GM23338 (cell line): ENCODE results near the gene FARP1. TPM values are rescaled to one million over a fixed set of nuclear protein-coding genes. Genes with fewer than 3 reads are reported as not detected.

ENCODE experiments used
- ATAC-seq: fragments of 200-7000 bp; cut with Tn5 transposase; 3 replicates; pipeline ENCODE4 v1.9.1; 2020
- DNase-seq: peaks from one replicate; pipeline ENCODE4 v3.0.0-alpha.2; 2015; ENCODE audit warnings: low spot score
- H2AFZ ChIP-seq: fragments of 200-600 bp; sonication (generic); 2 replicates; pipeline ENCODE4 v1.8.0; 2016; ENCODE audit warnings: antibody characterized with exemption, mild to moderate bottlenecking, moderate library complexity
- H3F3A ChIP-seq: fragments of 200-600 bp; sonication (generic); replicated peaks from 2 replicates; pipeline ENCODE4 v1.8.0; 2017; ENCODE audit warnings: antibody characterized with exemption, mixed run types, low read depth
- H3K27ac ChIP-seq: fragments of 200-600 bp; sonication (generic); 2 replicates; pipeline ENCODE4 v1.6.1; 2016; ENCODE audit warnings: low read depth
- H3K27me3 ChIP-seq: fragments of 200-600 bp; sonication (generic); 2 replicates; pipeline ENCODE4 v1.8.0; 2016; ENCODE audit warnings: mild to moderate bottlenecking, mixed run types, moderate library complexity; ENCODE audit not compliant: insufficient read depth
- H3K36me3 ChIP-seq: fragments of 200-600 bp; sonication (generic); 2 replicates; pipeline ENCODE4 v1.8.0; 2016; ENCODE audit warnings: mild to moderate bottlenecking; ENCODE audit not compliant: insufficient read depth
- H3K4me1 ChIP-seq: fragments of 200-600 bp; sonication (generic); 2 replicates; pipeline ENCODE4 v1.8.0; 2016; ENCODE audit warnings: mild to moderate bottlenecking, moderate library complexity; ENCODE audit not compliant: insufficient read depth
- H3K4me2 ChIP-seq: fragments of 200-600 bp; sonication (generic); 2 replicates; pipeline ENCODE4 v1.7.1; 2017; ENCODE audit warnings: mixed run types
- H3K4me3 ChIP-seq: fragments of 200-600 bp; sonication (generic); 2 replicates; pipeline ENCODE4 v1.6.1; 2016; ENCODE audit warnings: mixed run types
- H3K79me2 ChIP-seq: fragments of 200-600 bp; sonication (generic); replicated peaks from 2 replicates; pipeline ENCODE4 v1.8.0; 2017; ENCODE audit warnings: mild to moderate bottlenecking; ENCODE audit not compliant: insufficient read depth
- H3K9me2 ChIP-seq: fragments of 200-600 bp; sonication (generic); 2 replicates; pipeline ENCODE4 v1.8.0; 2017; ENCODE audit not compliant: insufficient read depth
- H4K20me1 ChIP-seq: fragments of 200-600 bp; sonication (generic); replicated peaks from 2 replicates; pipeline ENCODE4 v1.8.0; 2017; ENCODE audit warnings: mild to moderate bottlenecking; ENCODE audit not compliant: insufficient read depth
- H3K27ac Mint-ChIP-seq: 2 replicates; pipeline ENCODE4 v1.8.0; 2020; ENCODE audit warnings: inconsistent platforms, mild to moderate bottlenecking, moderate library complexity, mixed read lengths
- H3K27me3 Mint-ChIP-seq: 3 replicates; pipeline ENCODE4 v1.8.0; 2022; ENCODE audit warnings: low read depth, mild to moderate bottlenecking, moderate library complexity, mixed read lengths, inconsistent platforms; ENCODE audit not compliant: insufficient read depth, poor library complexity
- H3K36me3 Mint-ChIP-seq: 3 replicates; pipeline ENCODE4 v1.8.0; 2021; ENCODE audit warnings: low read depth, mild to moderate bottlenecking, inconsistent platforms, moderate library complexity, mixed read lengths
- H3K4me1 Mint-ChIP-seq: 3 replicates; pipeline ENCODE4 v1.8.0; 2020; ENCODE audit warnings: mild to moderate bottlenecking, inconsistent platforms, mixed read lengths
- H3K4me3 Mint-ChIP-seq: 3 replicates; pipeline ENCODE4 v1.8.0; 2021; ENCODE audit warnings: moderate library complexity, mild to moderate bottlenecking, inconsistent platforms, mixed read lengths
- H3K9me3 Mint-ChIP-seq: 3 replicates; pipeline ENCODE4 v1.8.0; 2020; ENCODE audit warnings: moderate library complexity, mild to moderate bottlenecking, inconsistent platforms, mixed read lengths
- CREB1 ChIP-seq: fragments of 250-450 bp; sonication (Bioruptor Pico); IDR thresholded peaks from 2 replicates; pipeline ENCODE4 v1.5.0; 2020; ENCODE audit warnings: low read depth, mild to moderate bottlenecking, moderate library complexity
- EZH2 ChIP-seq: fragments of 200-600 bp; sonication (generic); IDR thresholded peaks from one replicate; pipeline ENCODE4 v1.8.0; 2017; ENCODE audit warnings: antibody characterized with exemption, mild to moderate bottlenecking, low read depth; ENCODE audit not compliant: unreplicated experiment
- EZH2phosphoT487 ChIP-seq: fragments of 200-600 bp; sonication (generic); IDR thresholded peaks from one replicate; pipeline ENCODE4 v1.8.1; 2018; ENCODE audit warnings: antibody characterized with exemption; ENCODE audit not compliant: unreplicated experiment
- JUNB ChIP-seq: IDR thresholded peaks from one replicate; pipeline ENCODE4 v1.6.1; 2016; ENCODE audit warnings: antibody characterized with exemption; ENCODE audit not compliant: unreplicated experiment
- NANOG ChIP-seq: IDR thresholded peaks from 2 replicates; pipeline ENCODE4 v1.6.1; 2016; ENCODE audit warnings: antibody characterized with exemption, borderline replicate concordance
- POLR2AphosphoS5 ChIP-seq: IDR thresholded peaks from 2 replicates; pipeline ENCODE4 v1.6.1; 2016; ENCODE audit warnings: antibody characterized with exemption, low read depth
- STAT1 ChIP-seq: IDR thresholded peaks from one replicate; pipeline ENCODE4 v1.6.1; 2016; ENCODE audit warnings: antibody characterized with exemption; ENCODE audit not compliant: unreplicated experiment
- ZNF114 ChIP-seq: fragments of 250-450 bp; sonication (Bioruptor Pico); IDR thresholded peaks from 2 replicates; pipeline ENCODE4 v1.5.0; 2020; ENCODE audit warnings: mild to moderate bottlenecking, moderate library complexity
- ZNF331 ChIP-seq: fragments of 250-450 bp; sonication (Bioruptor Pico); IDR thresholded peaks from 2 replicates; pipeline ENCODE4 v1.5.0; 2020; ENCODE audit warnings: low read depth, mild to moderate bottlenecking, moderate library complexity
- polyA plus RNA-seq: library from polyadenylated mRNA; unstranded; fragments of >200 nt; fragmentation: Nextera tagmentation; extraction: Ambion mirVana; gene quantifications from 2 replicates; pipeline ENCODE4 v1.2.1, GENCODE V29; 2016
- total RNA-seq: library from RNA; depleted of rRNA; stranded (reverse); fragments of >200 nt; shearing (Covaris generic); gene quantifications from 2 replicates; pipeline ENCODE4 v1.2.3, GENCODE V29; 2014
- TF ChIP-seq, protein P1 (sequence below), 2 experiments: fragments of 200-600 bp in 1 of 2; sonication (generic) in 1 of 2; conservative IDR thresholded peaks; 2 replicates each; pipeline versions ENCODE4 v1.5.1 to v1.6.1; 2016 to 2017; ENCODE audit warnings: antibody characterized with exemption in 2 of 2, low read depth in 2 of 2, mild to moderate bottlenecking in 2 of 2, moderate library complexity in 1 of 2
- TF ChIP-seq, protein P2 (sequence below): IDR thresholded peaks from one replicate; pipeline ENCODE4 v1.6.1; 2018; ENCODE audit warnings: antibody characterized with exemption; ENCODE audit not compliant: unreplicated experiment
- TF ChIP-seq, protein P3 (sequence below): fragments of 250-450 bp; sonication (Bioruptor Pico); IDR thresholded peaks from 2 replicates; pipeline ENCODE4 v1.5.0; 2020; ENCODE audit warnings: mild to moderate bottlenecking, moderate library complexity
- TF ChIP-seq, protein P4 (sequence below): IDR thresholded peaks from 2 replicates; pipeline ENCODE4 v1.6.1; 2016; ENCODE audit warnings: antibody characterized with exemption

The FARP1 gene
- total and polyA plus RNA-seq, 2 experiments from 2014 or later = 53.6 to 82.5 TPM

DNA sequence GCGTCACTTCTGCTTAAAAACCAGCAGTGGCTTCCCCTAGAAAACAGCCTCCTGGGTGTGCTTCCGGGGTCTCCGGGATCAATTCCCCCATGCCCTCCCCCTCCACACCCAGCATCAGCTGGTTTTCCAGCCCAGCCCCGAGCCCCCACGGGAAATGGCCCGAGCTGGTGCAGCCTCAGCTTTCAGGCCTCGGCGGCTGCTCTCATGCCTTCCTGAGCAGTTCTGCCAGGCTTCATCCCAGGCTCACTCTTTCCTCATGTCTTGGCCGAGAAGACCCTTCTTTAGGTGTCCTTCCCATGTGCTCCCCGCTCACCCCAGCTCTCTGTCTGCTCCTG is 137.2 kb downstream of the FARP1 start:
- DNase-seq (no peak), ATAC-seq (peak; percentile 39)
- peak overlapping the region; percentile 6; the same call in 1 of the 3 replicates for H3K4me3 Mint-ChIP-seq
- no peaks in the 10 kb centered on the region for H3F3A ChIP-seq
- no peak overlapping the region for H2AFZ ChIP-seq
- H3K4me1 ChIP-seq = peaks cover 45% of the 10 kb centered on the region
- H3K9me3 Mint-ChIP-seq = no peaks in the 10 kb centered on the region
- H3K27me3 Mint-ChIP-seq = no peaks in the 10 kb centered on the region
- no peak for TF ChIP-seq STAT1
- TF ChIP-seq, protein P1, sequence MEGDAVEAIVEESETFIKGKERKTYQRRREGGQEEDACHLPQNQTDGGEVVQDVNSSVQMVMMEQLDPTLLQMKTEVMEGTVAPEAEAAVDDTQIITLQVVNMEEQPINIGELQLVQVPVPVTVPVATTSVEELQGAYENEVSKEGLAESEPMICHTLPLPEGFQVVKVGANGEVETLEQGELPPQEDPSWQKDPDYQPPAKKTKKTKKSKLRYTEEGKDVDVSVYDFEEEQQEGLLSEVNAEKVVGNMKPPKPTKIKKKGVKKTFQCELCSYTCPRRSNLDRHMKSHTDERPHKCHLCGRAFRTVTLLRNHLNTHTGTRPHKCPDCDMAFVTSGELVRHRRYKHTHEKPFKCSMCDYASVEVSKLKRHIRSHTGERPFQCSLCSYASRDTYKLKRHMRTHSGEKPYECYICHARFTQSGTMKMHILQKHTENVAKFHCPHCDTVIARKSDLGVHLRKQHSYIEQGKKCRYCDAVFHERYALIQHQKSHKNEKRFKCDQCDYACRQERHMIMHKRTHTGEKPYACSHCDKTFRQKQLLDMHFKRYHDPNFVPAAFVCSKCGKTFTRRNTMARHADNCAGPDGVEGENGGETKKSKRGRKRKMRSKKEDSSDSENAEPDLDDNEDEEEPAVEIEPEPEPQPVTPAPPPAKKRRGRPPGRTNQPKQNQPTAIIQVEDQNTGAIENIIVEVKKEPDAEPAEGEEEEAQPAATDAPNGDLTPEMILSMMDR (conservative IDR thresholded peaks at IDR 0.05; ENCODE audit: low read depth in 2 of 2) = no peak
- TF ChIP-seq, protein P2, sequence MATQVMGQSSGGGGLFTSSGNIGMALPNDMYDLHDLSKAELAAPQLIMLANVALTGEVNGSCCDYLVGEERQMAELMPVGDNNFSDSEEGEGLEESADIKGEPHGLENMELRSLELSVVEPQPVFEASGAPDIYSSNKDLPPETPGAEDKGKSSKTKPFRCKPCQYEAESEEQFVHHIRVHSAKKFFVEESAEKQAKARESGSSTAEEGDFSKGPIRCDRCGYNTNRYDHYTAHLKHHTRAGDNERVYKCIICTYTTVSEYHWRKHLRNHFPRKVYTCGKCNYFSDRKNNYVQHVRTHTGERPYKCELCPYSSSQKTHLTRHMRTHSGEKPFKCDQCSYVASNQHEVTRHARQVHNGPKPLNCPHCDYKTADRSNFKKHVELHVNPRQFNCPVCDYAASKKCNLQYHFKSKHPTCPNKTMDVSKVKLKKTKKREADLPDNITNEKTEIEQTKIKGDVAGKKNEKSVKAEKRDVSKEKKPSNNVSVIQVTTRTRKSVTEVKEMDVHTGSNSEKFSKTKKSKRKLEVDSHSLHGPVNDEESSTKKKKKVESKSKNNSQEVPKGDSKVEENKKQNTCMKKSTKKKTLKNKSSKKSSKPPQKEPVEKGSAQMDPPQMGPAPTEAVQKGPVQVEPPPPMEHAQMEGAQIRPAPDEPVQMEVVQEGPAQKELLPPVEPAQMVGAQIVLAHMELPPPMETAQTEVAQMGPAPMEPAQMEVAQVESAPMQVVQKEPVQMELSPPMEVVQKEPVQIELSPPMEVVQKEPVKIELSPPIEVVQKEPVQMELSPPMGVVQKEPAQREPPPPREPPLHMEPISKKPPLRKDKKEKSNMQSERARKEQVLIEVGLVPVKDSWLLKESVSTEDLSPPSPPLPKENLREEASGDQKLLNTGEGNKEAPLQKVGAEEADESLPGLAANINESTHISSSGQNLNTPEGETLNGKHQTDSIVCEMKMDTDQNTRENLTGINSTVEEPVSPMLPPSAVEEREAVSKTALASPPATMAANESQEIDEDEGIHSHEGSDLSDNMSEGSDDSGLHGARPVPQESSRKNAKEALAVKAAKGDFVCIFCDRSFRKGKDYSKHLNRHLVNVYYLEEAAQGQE = no peak
- no peak for TF ChIP-seq POLR2AphosphoS5
- no peak for TF ChIP-seq EZH2
- TF ChIP-seq ZNF331 (CRISPR knock-in tag) = no peak
- no peak for TF ChIP-seq EZH2phosphoT487
- no peak for TF ChIP-seq NANOG
- no peak for TF ChIP-seq JUNB
- TF ChIP-seq CREB1 = no peak
- TF ChIP-seq, protein P3, sequence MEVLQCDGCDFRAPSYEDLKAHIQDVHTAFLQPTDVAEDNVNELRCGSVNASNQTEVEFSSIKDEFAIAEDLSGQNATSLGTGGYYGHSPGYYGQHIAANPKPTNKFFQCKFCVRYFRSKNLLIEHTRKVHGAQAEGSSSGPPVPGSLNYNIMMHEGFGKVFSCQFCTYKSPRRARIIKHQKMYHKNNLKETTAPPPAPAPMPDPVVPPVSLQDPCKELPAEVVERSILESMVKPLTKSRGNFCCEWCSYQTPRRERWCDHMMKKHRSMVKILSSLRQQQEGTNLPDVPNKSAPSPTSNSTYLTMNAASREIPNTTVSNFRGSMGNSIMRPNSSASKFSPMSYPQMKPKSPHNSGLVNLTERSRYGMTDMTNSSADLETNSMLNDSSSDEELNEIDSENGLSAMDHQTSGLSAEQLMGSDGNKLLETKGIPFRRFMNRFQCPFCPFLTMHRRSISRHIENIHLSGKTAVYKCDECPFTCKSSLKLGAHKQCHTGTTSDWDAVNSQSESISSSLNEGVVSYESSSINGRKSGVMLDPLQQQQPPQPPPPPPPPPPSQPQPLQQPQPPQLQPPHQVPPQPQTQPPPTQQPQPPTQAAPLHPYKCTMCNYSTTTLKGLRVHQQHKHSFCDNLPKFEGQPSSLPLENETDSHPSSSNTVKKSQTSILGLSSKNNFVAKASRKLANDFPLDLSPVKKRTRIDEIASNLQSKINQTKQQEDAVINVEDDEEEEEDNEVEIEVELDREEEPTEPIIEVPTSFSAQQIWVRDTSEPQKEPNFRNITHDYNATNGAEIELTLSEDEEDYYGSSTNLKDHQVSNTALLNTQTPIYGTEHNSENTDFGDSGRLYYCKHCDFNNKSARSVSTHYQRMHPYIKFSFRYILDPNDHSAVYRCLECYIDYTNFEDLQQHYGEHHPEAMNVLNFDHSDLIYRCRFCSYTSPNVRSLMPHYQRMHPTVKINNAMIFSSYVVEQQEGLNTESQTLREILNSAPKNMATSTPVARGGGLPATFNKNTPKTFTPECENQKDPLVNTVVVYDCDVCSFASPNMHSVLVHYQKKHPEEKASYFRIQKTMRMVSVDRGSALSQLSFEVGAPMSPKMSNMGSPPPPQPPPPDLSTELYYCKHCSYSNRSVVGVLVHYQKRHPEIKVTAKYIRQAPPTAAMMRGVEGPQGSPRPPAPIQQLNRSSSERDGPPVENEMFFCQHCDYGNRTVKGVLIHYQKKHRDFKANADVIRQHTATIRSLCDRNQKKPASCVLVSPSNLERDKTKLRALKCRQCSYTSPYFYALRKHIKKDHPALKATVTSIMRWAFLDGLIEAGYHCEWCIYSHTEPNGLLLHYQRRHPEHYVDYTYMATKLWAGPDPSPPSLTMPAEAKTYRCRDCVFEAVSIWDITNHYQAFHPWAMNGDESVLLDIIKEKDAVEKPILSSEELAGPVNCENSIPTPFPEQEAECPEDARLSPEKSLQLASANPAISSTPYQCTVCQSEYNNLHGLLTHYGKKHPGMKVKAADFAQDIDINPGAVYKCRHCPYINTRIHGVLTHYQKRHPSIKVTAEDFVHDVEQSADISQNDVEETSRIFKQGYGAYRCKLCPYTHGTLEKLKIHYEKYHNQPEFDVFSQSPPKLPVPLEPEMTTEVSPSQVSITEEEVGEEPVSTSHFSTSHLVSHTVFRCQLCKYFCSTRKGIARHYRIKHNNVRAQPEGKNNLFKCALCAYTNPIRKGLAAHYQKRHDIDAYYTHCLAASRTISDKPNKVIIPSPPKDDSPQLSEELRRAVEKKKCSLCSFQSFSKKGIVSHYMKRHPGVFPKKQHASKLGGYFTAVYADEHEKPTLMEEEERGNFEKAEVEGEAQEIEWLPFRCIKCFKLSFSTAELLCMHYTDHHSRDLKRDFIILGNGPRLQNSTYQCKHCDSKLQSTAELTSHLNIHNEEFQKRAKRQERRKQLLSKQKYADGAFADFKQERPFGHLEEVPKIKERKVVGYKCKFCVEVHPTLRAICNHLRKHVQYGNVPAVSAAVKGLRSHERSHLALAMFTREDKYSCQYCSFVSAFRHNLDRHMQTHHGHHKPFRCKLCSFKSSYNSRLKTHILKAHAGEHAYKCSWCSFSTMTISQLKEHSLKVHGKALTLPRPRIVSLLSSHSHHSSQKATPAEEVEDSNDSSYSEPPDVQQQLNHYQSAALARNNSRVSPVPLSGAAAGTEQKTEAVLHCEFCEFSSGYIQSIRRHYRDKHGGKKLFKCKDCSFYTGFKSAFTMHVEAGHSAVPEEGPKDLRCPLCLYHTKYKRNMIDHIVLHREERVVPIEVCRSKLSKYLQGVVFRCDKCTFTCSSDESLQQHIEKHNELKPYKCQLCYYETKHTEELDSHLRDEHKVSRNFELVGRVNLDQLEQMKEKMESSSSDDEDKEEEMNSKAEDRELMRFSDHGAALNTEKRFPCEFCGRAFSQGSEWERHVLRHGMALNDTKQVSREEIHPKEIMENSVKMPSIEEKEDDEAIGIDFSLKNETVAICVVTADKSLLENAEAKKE (CRISPR knock-in tag) = no peak
- TF ChIP-seq ZNF114 (CRISPR knock-in tag) = no peak
- TF ChIP-seq, protein P4, sequence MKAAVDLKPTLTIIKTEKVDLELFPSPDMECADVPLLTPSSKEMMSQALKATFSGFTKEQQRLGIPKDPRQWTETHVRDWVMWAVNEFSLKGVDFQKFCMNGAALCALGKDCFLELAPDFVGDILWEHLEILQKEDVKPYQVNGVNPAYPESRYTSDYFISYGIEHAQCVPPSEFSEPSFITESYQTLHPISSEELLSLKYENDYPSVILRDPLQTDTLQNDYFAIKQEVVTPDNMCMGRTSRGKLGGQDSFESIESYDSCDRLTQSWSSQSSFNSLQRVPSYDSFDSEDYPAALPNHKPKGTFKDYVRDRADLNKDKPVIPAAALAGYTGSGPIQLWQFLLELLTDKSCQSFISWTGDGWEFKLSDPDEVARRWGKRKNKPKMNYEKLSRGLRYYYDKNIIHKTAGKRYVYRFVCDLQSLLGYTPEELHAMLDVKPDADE = no peak
- 0 out of 2 replicates have a peak overlapping the region, but pooled peaks have one; percentile 35 for H3K4me2 ChIP-seq
- H3K4me1 Mint-ChIP-seq = peaks cover 26% of the 10 kb centered on the region
- no peaks in the 10 kb centered on the region; the same call in 1 of the 2 replicates for H3K9me2 ChIP-seq
- no peaks in the 10 kb centered on the region for H3K36me3 ChIP-seq
- H3K4me3 ChIP-seq = no peak overlapping the region
- no peak overlapping the region for H3K27ac ChIP-seq
- H3K36me3 Mint-ChIP-seq = no peaks in the 10 kb centered on the region; the same call in 2 of the 3 replicates
- H3K27ac Mint-ChIP-seq = peak overlapping the region; percentile 32; the same call in 1 of the 2 replicates
- peaks cover 2% of the 10 kb centered on the region; the same call in 1 of the 2 replicates for H4K20me1 ChIP-seq
- peaks cover 92% of the 10 kb centered on the region for H3K79me2 ChIP-seq
- no peaks in the 10 kb centered on the region for H3K27me3 ChIP-seq
